ENCODE results near the gene HOMER2.
"Not testable (repeated sequence)": the region's sequence is repeated elsewhere in the genome, so short reads cannot be mapped to it uniquely, and the experiment has no call there.

The HOMER2 gene

GRCh38 chr15:82892573-82892972, 59.9 kb downstream of the HOMER2 start:
- DNase-seq, result no peak

DNA sequence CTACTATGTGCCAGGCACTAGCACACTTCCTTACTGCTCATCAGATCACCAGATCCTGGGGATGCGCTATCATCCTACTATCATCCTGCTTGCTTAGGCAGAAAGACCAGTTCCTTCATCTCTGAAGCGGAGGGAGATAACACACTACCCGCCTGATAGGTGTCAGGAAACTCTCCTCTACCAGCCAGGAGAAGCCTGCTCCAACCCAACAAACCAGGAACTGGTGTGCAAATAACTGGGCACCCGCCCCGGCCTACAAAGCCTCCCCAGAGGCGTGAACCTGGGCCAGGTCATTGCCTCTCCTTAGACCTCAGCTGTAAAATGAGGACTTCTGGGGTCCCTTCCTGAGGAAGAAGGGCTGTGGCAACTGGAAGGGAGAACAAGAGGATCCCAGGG, 61.5 kb downstream of the HOMER2 start:
- no peak for DNase-seq

DNA sequence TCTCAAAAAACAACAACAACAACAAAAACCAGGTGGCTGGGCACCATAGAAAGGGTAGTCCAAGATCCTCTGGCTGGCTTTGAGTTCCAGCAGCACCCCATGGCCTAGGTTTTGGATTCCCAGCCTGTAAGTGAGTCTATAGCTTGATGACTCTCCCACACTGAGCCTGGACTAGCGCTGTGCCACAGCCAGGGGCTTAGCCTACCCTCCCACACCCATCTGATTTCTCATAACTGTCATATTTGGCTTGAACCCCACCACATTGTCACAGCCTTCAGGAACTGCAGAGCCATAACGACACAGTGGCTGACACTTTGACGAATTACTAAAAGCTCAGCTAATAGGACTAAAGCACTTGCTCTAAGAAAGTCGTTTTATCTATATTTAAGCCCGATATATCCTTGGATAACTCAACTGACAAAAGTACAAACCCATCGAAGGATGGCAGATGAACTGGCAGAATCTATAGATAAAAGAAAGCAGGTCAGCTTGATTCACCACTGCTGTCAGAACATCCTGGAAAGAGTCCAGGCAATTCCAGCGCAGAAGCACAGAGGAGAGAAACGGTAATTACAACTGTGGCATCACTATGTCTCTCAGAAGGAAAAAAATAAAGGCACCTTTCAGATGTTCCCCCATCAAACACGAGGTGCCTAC, 62.1 kb downstream of the HOMER2 start:
- no peak for DNase-seq

GRCh38 chr15:82882273-82882928, 70.1 kb downstream of the HOMER2 start:
- no peak for DNase-seq

GRCh38 chr15:82881747-82882146, 70.8 kb downstream of the HOMER2 start:
- DNase-seq, result no peak

- DNase-seq, result no peak
Observed at GRCh38 chr15:82880704-82881103, 71.8 kb downstream of the HOMER2 start.

GRCh38 chr15:82878325-82878724, 74.2 kb downstream of the HOMER2 start:
- DNase-seq, result no peak

DNA sequence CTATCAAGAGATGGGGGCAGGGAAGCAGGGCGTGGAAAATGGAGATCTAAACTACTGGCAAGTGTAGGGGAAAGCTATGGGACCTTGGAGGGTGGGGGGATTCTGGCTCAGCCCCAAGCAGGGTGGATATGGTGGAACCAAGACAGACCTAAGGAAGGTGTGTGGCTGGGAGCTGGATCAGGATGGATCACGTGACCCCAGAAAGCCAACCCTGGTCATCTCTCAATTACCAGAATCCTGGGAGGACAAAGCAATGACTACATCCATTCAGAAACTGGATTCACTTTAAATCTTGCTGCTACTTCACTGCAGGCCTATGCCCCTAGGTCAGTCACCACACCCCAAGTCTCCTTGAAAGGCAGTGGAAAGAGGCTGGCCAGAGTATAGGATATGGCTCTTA, 74.7 kb downstream of the HOMER2 start:
- DNase-seq, result no peak

- no peak for DNase-seq
Observed at GRCh38 chr15:82875411-82876003, 77.0 kb downstream of the HOMER2 start.

DNA sequence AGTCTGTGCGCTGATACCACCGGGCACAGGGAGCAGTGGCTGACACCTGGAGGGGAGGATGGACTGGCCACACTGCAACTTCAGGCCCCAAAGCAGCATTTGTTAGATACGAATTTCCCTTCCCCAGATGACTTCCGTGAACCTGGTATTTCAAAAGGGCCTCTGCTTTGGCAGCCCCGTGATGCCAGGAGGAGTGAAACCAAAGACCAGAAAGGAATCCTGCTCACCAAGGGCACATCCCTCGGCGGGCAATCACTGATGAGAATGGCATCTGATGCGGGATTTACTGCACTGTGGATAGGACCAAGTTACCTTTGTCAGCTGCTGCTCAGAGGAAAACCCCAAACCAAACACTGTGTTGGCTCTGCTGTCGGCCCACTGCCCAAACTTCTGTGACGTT, 77.6 kb downstream of the HOMER2 start:
- no peak for DNase-seq

DNA sequence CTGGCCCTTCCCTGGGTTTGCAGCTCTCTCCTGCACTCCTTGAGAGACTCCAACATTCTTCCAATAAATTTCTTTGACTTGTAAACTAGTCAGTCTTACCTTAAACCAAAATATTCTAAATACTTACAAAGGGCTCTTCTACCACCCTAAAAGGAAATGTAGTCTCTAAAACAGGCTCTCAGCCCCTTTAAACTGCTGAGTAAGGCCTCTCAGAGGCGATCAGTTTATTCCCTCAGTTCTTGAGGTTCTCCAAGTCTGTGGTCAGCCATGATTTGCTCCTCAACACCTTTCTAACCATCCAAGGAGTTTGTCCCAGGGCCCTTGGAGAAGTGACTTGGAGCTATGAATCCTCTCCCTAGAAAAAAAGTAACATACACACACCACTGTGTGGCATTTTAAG, 78.3 kb downstream of the HOMER2 start:
- DNase-seq, result no peak

DNA sequence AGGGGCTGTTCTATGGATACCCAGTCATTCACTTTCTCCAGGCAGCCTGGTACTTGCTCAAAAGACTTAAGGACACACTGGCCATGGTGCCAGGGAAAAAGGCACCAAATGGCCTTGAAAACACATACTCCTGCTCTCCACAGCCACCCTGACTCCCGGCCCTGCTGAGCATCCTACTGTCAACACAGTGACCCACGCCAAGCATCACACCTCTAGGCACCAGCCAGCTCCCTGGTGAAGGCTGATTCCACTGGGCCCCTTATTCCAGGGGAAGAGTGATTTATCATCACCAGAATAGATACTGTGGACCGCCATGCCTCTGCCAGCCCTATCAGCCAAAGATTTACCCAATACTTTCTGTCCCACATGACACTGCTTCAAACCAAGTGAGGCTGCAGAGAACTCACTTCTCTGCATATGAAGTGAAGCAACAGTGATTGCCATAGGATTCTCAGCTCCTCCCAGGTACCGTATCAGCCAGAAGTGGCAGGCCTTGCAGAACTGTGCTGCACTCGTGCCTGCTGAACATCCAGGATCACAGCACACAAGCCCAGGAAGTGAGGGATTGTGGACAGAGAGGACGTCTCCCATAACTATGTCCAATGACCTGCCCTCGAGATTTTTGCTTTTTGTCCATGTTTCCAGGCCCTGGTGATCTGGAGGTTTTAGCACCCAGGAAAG, 79.4 kb downstream of the HOMER2 start:
- no peak for DNase-seq

GRCh38 chr15:82871832-82872484, 80.6 kb downstream of the HOMER2 start:
- DNase-seq, result no peak

GRCh38 chr15:82871358-82871757, 81.2 kb downstream of the HOMER2 start:
- DNase-seq, result no peak

DNA sequence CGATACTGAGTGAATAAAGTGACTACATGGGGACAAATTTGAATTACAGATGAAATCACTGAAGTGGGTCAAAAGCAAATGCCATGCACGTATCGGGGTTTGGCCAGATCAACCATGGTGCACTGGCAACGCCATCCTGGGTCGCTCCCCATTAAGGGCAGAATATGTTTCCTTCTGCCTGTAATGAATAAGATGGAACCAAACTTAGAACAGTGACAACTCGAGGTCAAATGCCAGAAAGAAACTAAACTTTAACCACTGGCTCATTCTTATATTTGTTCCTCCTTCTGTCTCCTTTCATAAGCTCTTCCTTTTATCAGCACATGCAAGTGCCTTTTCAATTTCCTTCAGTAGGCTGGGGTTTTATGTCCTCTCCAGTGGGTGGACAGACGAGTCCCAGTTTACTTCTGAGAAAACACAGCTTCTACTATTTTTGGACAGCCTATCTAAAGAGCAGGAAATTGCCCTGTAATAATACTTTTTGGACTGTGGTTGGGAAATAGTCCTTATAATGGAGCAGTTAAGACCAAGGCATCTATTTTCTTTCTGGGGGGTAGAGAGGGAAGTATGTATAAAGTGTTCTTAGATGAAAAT, 81.7 kb downstream of the HOMER2 start:
- no peak for DNase-seq

GRCh38 chr15:82865981-82866380, 86.5 kb downstream of the HOMER2 start:
- DNase-seq, result not testable (repeated sequence)

GRCh38 chr15:82865581-82865980, 86.9 kb downstream of the HOMER2 start:
- not testable (repeated sequence) for DNase-seq

GRCh38 chr15:82864967-82865366, 87.6 kb downstream of the HOMER2 start:
- no peak for DNase-seq

DNA sequence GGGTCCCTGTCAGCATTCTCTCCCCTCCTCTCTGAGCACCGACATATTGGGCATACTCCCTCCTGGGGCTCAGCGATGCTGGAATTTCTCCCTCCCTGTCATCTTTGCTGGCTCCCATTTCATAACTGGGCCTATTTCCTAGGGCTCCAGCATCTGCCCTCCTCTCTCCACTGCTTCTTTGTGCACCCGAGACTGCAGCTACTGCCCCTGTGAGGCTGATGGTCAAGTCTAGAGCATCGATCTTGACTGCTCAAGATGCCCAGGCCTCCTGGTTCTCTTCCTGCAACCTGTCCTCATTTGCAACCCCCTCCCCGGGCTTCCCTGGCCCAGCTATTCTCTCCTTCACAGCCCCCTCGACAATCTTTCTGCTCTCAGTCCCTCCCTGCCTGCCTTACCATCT, 89.6 kb downstream of the HOMER2 start:
- DNase-seq, result no peak

GRCh38 chr15:82858932-82859331, 93.6 kb downstream of the HOMER2 start:
- DNase-seq, result no peak

GRCh38 chr15:82856397-82857170, 95.9 kb downstream of the HOMER2 start:
- no peak for DNase-seq
